ENCODE data around the gene FAM186B.

Gene FAM186B

DNA sequence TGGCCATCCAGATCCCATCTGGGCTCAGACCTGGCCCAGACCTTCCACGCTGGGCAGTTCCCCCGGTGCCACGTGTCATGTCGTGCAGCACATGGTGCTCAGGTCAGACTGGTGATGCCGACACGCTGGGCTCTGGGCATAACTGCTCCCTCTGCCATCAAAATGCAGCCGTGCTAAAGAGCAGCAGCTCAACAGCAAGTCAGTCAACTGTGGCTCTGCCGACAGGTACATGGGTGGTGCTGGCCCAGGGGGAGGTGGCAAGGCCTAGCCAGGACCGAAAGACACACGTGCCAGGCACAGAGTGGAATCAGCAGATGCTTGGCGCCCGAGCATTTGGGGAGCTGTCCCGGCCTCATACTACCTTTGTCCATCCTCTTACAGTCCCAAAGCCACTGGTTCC is 39.1 kb downstream of the FAM186B start:
- DNase-seq, result no peak

DNA sequence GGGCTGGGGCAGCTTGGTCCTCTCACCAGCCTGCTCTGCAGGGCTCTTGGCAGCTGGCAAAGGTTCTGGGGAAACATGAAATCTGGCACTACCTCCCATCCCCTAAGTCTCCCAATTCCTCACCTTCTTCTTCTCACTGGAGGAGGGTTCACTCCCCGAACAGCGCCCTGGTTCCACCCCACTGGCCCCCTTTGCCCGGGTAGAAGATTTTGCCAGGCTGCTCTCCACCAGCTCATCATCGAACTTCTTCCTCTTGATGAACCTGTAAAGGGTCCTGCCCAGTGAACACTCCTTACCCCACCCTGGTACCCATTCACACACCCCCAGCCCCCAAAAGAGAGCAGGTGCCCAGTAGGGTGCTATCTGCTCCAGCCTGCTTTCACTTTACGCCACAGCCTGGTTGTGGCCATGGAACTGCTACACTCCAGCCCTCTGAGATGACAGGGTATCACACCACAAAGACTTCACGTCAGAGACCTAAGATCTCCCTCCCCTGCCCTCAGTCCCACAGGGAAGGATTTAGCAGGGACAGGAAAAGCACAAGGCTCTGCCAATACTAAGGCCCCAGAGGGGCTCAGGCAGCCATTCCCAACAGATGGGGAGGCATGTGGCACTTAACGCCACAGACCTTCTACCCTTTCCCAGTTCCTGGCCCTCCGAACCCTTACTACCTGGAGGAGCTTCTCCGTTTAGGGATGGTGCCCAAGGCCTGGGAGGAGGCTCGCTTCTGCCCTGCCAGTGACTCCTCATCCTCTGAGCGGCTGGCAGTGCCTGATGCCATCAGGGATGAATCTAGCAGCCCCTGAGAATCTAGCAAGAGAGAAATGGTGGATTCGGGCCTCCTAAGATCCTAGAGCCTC is 39.8 kb downstream of the FAM186B start:
- no peak for DNase-seq

DNA sequence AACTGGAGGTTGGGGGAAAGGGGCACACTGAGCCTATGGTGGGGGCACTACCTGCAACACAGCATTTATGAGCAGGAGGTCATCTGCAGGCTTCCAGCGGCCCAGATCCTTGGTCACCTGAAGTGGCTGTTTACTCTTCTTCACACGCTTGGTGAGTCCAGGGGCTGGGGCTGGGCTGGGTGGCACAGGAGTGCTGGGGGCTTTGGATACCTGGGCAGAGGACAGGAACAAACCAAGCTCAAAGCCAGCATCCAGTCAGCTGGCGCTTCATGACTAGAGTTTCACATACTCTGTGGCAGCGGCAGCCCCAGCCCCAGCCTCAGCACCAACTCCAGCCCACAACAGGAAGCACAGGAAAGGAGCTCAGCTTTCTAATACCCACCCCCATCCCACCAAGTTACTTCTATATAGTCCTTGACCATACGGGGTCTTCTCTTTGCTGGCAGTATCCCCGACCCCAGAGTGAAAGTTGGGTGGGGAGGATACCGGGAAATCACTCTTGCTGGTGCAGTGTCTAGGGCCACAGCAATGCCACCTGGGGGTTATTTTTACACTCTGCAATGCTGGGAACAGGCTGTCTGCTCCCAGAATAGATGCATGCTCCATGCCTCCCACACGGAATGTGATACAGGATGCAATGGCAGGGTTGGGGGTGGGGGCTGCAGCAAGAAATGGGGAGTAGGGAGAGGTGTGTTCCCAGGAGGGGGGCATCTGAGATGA is 40.6 kb downstream of the FAM186B start:
- no peak for DNase-seq

DNA sequence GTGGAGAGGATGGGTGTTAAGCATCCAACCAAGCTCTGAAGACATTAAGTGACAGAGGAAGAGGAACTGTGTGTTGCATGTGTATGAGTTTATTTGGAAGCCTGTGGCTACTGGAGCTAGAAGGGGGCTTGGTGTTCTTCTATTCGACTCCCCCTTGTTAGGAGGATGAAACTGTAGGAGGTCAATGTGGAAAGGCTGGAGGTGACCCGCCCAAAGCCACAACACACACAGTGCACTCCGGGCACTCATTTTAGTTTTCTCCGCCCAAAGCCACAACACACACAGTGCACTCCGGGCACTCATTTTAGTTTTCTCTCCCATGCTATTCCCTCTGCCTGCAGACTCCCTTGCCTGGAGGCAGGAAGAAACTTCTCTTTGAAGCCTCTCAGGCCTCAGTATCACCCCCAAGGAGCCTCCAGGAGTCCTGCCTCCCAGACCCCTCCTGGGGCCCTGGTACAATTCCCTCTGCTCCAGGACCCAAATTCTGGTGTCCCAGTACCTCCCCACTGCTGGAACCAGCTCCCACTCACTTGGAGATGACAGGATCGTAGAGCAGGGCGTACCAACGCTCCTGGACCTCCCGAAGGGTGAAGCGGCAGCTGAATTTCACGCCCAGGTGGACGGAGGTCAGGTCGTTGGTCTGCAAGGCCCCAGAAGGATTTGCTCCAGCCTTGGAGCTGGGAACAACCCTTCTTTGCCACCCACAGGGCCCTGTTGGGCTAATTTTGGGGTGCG is 41.3 kb downstream of the FAM186B start:
- no peak for DNase-seq

DNA sequence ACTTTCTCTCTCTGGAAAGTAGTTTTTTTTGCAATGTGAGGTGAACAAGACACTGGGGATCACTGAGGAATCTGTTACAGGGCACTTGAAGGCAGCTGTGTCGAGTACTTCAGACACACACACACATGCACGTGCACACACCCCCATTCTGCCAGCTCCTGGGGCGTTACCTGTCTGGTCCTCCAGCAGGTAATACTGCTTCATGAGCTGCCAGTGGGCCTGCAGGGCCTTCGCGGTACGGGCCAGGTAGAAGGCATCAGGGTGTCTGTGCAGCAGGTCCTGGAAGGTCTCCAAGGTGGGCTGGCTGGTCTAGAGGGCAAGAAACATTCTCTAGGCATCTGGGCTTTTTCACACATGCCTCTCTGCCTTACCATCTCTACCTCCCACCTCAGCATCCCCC is 42.6 kb downstream of the FAM186B start:
- no peak for DNase-seq

DNA sequence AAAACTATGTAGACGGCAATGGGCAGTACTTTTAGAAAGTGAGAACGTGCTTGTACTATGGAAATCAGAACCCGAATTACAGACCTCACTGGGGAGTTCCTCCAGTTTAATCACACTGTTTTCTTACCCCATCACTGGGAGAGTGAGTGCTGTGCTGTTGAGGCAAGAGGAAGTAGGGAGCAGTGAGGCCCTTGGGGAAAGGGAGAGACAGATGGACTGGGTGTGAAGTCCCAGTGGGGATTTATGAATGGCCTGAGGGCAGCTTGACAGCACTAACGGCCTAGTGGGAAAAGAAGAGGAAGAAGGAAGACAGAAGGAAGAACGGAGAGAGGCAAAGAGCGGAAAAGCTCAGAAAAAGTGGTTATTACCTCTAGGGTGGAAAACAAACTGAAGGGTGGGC is 43.2 kb downstream of the FAM186B start:
- DNase-seq, result no peak

- no peak for DNase-seq
Measured at GRCh38 chr12:49560695-49561094, 44.7 kb downstream of the FAM186B start.

DNA sequence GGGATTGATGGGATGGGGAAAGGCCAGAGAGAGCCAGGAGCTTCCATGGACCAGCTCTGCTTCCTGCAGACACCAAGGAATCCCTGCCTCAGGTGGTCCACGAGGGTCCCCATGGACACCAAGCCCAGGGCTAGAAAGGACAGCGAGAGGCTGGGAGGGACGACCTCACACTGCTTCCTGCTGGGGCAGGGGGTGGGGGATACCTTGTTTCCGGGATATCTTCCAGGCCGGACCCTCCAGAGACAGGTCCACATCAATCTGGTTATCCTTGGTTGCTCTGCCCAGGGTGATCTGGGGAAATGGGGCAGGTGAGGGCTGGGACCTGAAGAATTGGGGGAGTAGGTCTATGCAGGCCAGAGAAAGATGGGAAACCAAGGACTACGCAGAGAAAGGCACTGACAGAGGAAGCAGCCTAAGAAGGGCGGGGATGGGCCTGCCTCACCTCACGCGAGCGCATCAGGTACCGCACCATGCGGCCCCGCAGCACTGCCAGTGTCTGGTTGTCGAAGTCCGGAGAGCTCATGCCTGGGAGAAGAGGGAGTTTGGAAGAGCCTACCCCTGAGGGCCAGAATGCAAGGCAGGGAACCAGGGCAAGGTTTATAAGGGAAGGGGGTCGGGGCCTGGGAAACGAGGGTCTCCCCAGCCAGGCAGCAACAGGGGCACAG is 46.3 kb downstream of the FAM186B start:
- DNase-seq, result no peak

DNA sequence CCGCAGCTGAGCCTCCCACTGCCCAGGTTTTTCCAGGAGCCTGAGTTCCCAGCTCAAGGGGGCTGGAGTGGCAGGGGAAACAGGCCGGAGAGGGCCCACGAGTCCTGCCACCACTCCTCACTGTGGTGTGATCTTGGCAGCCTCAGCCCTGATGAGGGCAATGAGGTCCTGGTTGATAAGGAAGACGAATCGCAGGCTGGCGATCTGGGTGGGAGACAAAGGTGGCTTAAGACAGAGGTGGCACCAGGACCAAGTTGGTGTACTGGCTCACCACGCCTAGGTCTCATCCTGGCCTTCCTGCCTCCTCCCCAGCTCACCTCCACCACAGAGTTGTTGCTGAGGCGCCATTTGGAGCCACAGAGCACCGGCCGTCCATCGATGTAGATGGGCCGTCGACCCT is 46.9 kb downstream of the FAM186B start:
- DNase-seq, result no peak

- no peak for DNase-seq
Measured at GRCh38 chr12:49557917-49558215, 47.6 kb downstream of the FAM186B start.

GRCh38 chr12:49557187-49557916 is 48.1 kb downstream of the FAM186B start:
- no peak for DNase-seq

DNA sequence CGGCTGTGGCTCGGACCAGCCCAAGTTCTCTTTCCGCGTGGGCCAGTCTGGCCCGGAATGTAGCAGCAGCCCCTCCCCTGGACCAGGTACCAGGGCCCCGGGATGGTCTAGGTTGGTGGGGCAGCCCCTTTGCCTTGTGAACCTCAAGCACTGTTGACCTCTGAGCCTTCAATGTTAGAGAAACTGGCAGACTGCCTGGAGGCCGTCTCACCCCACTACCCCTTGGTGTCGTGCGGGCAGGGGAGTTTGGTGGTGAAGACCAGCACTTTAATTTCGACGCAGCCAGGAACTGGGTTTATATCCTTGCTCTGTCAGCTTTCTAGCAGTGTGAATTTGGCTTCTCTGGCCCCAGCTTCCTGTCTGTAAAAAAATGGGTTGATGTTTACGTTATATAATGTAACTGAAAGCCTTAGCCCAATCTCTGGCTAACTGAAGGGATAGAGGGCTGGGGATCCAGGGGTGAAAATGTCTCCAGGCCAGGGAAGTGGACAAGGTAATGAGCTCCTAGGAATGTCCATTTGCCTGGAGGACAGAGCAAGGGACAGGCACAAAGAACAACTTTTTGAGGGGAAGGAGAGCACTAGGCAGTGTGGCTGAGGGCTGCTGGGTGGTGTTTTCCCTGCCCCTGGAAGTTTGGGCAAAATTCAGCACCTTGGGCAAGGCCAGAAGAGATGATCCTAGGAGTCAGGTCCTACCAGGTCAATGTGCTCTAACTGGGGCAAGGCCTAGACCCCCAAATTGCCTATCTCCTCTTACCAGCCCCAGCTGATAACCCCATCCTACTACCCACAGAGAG is 48.9 kb downstream of the FAM186B start:
- DNase-seq, result no peak

- DNase-seq, result no peak
Measured at GRCh38 chr12:49555631-49556390, 49.6 kb downstream of the FAM186B start.

DNA sequence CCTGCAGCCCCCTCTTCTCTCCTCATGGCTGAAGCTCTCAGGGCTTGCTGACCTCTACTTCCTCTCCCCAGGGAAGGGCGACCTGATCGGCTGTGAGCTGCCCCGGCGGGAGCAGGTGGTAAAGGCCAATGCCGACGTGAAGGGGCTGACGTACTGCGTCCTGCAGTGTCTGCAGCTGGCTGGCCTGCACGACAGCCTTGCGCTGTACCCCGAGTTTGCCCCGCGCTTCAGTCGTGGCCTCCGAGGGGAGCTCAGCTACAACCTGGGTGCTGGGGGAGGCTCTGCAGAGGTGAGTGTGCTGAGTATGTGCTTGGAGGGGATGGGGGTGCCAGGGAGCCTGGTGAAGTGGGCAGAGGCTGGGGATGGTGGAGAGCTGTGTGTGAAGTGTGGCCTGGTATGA is 51.2 kb downstream of the FAM186B start:
- DNase-seq, result no peak

GRCh38 chr12:49553512-49554088 is 51.8 kb downstream of the FAM186B start:
- no peak for DNase-seq

GRCh38 chr12:49552899-49553298 is 52.5 kb downstream of the FAM186B start:
- no peak for DNase-seq

DNA sequence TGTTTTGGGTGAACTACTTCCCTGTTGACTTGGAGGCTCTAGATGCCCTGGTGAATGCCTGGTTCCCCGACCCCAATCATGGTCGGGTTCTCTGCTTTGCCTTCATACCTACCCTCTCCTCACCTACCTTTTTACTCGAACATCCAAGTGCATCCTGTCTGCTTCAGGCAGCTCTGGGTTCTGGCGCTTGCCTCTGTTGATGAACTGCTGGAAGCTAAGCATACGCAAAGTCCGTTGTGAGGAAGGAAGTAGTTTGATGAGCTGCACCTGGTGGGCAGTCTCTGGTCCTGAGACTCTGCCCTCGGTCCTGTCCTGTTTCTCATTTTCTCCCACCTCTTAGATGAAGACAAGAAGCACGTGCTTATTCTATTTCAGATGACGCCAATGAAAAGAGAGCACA is 53.0 kb downstream of the FAM186B start:
- DNase-seq, result no peak

DNA sequence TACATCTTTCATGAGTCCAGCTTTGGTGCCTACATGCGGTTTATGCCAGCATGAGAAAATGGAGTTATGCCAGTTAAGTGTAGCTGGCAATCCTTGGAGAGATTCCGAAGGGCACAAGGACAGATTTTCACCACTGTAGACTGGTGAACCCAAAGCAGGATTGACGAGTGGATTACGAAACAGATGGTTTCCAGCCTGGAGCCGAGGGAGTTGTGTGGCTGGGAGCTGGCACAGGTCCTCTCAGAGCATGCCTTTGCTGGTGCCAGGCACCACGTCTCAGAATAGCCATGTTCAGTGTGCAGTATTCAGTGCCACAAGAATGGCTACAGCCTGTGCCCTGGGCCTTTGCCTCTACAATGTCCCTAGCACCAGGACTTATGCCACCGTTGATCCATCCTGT is 53.4 kb downstream of the FAM186B start:
- no peak for DNase-seq

- DNase-seq, result no peak
Measured at GRCh38 chr12:49550693-49551252, 54.7 kb downstream of the FAM186B start.
